ELR (cell line): Measurements from ENCODE around the gene CEP20.
"Not testable (repeated sequence)": the region's sequence is repeated elsewhere in the genome, so short reads cannot be mapped to it uniquely, and the experiment has no call there.

Experiments used
- DNase-seq: peaks from one replicate; pipeline ENCODE4 v3.0.0-alpha.2; 2015; ENCODE audit warnings: low read depth

CEP20 gene, protein sequence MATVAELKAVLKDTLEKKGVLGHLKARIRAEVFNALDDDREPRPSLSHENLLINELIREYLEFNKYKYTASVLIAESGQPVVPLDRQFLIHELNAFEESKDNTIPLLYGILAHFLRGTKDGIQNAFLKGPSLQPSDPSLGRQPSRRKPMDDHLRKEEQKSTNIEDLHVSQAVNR

DNA sequence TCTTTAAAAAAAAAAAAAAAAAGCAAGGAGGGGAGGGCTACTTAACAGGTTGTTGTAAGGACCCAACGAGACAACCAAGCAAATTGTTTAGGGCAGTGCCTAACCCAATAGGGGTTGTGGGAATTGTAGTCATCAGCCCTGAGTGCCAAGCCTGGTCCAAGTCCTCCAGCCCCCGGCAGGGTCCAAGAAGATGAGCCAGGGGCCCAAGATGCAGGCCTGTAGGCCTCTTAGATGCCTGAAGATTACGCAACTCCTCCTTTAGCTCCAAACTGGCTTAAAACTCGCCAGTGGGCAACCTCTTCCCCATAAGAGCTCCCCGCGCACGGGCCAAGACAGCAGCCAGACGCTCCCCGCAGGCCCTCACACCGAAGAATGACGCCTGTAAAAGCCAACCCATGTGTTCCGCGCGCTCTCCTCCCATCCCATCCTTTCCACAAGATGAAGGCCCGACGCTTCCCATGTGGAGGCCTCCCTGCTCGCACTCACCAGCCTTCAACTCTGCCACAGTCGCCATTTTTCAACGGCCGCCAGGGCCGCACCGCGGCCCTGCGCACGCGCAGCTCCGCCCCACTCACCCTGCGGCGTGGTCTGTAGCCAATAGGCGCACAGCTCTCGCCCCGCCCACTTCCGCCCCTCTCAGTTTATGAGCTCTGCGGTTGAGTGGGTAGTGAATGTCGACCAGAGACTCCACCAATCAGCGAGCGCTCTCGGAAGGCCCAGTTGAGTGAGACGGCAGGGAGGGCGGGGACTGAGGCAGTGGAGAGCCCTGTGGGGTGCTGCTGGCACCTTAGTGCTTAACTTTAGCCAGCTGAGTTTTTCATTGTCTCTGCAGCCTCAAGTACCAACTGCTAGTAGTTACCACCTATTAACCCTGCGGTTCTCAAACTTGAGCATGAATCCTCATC lies at the start of gene CEP20:
TSS of gene CEP20 (minus strand) at position 532 of the 905 bp plus-strand sequence. CDS start at position 514, 18 bp downstream.
- DNase-seq = peak; percentile 99

DNA sequence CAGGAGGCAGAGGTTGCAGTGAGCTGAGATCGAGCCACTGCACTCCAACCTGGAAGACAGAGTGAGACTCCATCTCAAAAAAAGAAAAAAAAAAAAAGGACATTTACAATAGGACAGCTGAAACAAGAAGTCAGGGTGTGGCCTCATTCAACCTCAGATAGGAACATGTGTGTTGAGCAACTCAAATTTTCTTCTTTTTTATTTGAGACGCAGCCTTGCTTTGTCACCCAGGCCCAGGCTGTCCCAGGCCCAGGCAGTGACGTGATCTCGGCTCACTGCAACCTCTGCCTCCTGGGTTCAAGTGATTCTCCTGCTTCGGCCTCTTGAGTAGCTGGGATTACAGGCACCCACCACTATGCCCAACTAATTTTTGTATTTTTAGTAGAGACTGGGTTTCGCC lies 48.4 kb upstream of the CEP20 start:
- DNase-seq = not testable (repeated sequence)

DNA sequence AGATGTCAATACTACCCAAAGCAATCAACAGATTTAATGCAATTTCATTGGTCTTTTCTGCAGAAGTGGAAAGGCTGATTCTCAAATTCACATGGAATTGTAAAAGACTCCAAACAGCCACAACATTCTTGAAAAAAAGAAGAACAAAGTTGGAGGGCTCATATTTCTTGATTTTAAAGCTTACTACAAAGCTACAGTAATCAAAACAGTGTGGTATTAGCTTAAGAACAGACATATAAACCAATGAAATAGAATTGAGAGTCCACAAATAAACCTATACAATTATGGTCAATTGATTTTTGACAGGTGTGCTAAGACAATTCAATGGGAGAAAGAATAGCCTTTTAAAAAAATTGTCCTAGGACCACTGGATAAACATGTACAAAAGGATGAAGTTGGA lies 46.6 kb upstream of the CEP20 start:
- no peak for DNase-seq

DNA sequence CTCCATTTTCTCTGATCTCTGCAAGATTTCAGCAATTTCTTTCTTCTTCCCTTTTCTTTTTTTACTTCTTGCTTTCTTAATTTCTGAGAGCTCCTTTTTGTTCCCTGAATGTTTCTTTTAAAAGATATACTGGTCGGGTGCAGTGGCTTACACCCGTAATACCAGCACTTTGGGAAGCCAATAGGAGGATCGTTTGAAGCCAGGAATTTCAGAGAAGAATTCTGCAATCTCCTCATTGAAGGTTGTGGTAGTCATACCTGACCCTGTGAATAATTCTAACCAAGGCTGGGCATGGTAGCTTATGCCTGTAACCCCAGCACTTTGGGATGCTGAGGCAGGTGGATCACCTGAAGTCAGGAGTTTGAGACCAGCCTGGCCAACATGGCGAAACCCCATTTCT lies 45.4 kb upstream of the CEP20 start:
- DNase-seq = no peak

DNA sequence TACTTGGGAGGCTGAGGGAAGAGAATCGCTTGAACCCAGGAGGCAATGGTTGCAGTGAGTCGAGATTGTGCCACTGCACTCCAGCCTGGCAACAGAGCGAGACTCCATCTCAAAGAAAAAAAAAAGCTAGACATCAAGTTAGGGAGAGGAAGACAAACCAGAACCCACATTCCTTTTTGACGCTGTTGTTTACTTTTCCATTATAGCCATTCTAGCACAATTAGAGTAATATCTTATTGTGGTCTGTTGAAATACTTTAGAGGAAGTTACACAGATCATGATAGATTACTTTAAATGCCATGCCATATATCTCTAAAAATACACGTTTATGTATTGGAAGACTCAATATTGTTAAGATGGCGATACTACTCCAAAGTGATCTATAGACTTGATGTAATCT lies 44.5 kb upstream of the CEP20 start:
- DNase-seq = no peak

DNA sequence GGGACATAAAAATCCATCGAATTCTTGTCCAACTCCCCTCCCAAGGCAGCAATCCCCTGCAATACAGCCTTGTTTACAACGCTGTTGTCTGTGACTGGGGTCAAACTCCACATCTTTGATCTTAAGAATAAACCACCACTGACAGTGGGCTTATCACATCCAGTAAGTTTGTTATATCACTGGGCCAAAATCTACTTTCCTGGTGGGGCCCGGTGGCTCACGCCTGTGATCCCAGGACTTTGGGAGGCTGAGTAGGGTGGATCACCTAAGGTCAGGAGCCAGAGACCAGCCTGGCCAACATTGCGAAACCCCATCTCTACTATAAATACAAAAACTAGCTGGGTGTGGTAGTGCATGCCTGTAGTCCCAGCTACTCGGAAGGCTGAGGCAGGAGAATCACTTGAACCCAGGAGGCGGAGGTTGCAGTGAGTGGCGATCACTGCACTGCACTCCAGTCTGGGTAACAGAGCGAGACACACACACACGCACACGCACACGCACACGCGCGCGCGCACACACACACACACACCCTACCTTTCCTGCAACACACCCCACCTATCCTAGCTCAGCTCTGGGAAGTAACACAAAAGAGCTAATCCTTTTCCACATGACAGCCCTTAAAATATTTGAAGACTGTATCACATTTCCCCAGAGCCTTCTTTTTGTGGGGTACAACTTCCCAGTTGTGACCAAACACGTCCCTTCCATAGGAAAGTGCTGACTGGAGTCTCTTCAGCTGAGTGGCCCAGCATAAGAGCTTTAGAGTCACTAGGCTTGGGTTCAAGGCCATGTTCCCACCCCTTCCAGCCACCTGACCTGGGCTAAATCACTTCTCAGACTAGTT lies 40.1 kb upstream of the CEP20 start:
- no peak for DNase-seq

DNA sequence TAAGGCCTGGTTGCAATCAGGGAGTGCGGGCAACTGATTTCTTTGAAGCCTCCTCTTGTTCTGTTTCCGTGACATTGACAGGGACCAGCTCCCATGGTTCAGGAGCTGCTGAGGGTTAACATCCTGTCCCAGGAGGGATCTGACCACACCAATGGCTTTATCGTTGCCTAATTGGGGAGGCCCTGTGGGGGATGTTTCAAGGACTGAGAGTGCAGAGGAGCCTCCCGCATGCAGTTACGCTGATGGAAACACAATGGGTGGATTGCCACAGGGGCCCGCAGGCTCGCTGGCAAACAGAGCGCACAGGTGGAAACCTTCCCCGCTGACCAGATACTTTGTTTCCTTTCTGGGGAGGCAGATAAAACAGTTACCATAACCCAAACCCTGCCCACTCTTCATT lies 37.2 kb upstream of the CEP20 start:
- DNase-seq = no peak

DNA sequence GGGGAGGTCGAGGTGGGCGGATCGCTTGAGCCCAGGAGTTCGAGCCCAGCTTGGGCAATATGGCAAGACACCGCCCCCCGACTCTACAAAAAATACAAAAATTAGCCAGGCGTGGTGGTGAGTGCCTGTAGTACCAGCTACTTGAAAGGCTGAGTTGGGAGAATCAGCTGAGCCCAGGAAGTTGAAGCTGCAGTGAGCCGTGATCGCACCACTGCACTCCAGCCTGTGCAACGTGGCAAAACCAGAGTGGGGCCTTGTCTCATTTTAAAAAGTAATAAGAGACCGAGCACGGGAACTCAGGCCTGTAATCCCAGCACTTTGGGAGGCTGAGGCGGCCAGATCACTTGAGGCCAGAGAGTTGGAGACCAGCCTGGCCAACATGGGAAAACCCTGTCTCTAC lies 36.6 kb upstream of the CEP20 start:
- DNase-seq = no peak

DNA sequence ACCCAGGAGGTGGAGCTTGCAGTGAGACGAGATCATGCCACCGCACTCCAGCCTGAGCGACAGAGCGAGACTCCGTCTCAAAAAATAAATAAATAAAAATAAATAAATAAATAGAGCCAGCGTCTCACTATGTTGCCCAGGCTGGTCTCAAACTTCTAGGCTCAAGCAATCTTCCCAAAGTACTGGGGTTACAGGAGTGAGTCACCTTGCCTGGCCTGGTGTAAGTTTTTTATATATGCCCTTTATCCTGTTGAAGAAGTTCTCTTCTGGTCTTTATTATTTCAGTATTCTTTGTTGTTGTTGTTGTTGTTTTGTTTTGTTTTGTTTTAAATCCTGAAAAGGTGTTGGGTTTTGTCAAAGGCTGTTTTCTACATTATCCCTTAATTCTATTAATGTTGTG lies 30.9 kb upstream of the CEP20 start:
- DNase-seq = peak; percentile 51

DNA sequence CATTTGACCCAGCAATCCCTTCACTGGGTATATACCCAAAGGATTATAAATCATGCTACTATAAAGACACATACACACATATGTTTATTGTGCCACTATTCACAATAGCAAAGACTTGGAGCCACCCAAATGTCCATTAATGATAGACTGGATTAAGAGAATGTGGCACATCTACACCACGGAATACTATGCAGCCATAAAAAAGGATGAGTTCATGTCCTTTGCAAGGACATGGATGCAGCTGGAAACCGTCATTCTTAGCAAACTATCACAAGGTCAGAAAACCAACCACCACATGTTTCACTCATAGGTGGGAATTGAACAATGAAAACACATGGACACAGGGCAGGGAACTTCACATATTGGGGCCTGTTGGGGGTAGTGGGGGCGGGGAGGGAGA lies 29.9 kb upstream of the CEP20 start:
- DNase-seq = not testable (repeated sequence)

DNA sequence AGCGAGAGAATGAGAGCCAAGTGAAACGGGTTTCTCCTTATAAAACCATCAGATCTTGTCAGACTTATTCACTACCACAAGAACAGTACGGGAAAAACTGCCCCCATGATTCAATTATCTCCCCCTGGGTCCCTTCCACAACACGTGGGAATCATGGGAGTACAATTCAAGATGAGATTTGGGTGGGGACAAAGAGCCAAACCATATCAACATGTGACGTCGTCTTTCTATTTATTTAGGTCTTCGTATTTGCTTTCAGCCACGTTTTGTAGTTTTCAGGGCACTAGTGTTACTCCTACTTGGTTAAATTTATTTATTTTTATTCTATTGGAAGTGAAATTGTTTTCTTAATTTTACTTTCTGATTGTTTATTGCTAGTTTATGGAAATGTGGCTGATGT lies 27.9 kb upstream of the CEP20 start:
- no peak for DNase-seq

DNA sequence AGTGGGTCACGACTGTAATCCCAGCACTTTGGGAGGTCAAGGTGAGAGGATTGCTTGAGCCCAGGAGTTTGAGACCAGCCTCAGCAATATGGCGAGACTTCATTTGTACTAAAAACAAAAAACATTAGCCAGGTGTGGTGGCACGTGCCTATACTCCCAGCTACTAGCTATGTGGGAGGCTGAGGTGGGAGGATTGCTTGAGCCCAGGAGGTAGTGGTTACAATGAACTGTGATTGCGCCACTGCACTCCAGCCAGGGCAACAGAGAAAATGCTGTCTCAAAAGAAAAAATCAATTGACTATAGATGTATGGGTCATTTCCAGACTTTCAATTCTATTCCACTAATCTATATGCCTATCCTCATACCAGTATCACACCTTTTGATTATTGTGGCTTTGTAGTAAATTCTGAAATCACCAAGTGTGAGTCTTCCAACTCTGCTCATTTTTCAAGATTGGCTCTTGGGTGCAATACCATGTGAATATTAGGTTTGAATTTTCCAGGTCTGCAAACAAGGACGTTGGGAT lies 27.2 kb upstream of the CEP20 start:
- DNase-seq = no peak

DNA sequence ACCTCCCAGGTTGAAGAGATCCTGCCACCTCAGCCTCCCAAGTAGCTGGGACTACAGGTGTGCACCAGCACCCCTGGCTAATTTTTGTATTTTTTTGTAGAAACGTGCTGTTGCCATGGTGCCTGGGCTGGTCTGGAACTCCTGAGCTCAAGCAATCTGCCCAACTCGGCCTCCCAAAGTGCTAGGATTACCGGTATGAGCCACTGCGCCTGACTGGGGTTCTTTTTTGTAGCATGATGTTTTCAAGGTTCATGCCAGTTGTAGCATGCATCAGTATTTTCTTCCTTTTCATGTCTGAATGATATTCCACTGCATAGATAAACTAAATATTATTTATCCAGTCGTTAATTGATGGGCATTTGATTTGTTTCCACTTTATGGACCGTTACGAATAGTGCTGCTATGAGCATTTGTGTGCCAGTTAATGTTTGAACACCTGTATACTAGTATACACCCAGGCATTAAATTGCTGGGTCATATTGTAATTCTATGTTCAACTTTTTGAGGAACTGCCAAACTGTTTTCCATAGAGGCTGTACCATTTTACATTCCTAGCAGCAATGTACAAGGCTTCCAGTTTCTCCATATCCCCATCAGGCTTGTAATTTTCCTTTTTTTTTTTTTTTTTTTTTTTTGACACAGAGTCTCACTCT lies 24.8 kb upstream of the CEP20 start:
- no peak for DNase-seq

DNA sequence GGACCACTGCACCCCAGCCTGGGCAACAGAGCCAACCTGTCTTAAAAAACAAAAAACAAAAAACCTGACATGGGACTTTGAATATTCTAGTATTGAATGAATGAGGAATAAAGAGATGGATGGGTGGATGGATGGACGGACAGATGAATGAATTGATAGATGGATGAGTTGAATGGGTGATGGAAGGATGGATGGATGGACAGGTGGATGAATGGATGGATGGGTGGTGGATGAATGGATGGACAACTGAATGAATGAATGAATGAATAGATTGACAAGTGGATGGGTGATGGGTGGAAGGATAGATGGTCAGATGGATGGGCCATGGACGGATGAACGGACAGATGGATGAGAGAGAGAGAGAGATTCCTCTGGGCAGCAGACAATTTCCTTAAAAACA lies 22.8 kb upstream of the CEP20 start:
- DNase-seq = no peak

DNA sequence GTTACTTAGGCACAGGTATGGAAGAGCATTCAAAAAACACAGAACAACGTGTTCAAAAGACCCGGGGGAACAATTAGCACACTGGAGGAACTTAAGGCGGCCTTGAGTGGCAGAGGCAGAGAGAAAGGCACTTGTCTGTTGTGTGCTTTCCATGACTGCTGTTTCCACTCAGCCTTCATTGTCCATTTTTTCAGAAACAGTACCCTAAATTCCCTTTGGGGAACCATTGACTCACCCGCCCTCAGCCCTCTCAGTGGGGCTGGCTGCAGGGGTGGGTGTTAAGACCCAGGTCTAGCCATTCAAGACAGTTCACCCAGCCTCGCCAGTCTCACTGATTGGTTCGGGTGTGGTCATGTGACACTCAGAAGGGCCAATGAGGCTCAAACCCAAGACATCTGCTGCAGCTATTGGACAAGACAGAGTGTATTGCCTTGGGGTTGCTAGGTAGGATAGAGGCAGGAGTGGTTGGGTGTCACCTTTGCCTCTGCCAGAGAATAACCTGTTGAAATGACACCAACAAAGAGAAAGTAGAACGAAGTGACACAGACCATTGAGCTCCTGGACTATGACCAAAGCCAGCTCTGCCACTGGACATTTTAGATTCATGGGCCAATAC lies 19.6 kb upstream of the CEP20 start:
- DNase-seq = peak; percentile 60

DNA sequence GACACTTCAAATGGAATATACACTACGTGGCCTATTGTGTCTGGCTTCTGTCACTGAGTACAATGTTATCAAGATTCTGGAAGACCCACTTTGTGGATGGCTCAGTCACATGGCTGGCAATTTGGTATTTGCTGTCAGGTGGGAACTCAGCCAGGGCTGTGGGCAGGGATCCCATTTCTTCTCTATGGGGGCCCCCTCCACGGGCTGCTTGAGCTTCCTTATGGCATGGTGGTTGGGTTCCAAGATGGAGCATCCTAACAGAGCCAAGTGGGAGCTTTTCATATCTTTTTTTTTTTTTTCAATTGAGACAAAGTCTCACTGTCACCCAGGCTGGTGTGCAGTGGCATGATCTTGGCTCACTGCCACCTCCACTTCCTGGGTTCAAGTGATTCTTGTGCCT lies 18.0 kb upstream of the CEP20 start:
- DNase-seq = no peak

DNA sequence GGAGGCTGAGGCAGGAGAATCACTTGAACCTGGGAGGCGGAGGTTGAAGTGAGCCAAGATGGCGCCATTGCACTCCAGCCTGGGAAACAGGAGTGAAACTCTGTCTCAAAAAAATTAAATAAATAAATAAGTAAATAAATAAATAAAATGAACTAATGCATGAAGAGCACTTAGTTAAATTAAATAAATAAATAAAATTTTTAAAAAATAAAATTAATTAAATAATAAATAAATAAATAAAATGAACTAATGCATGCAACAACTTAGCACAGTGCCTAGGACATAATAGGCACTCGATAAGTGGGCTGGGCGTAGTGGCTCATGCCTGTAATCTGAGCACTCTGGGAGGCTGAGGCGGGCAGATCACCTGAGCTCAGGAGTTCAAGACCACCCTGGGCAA lies 15.6 kb upstream of the CEP20 start:
- no peak for DNase-seq

DNA sequence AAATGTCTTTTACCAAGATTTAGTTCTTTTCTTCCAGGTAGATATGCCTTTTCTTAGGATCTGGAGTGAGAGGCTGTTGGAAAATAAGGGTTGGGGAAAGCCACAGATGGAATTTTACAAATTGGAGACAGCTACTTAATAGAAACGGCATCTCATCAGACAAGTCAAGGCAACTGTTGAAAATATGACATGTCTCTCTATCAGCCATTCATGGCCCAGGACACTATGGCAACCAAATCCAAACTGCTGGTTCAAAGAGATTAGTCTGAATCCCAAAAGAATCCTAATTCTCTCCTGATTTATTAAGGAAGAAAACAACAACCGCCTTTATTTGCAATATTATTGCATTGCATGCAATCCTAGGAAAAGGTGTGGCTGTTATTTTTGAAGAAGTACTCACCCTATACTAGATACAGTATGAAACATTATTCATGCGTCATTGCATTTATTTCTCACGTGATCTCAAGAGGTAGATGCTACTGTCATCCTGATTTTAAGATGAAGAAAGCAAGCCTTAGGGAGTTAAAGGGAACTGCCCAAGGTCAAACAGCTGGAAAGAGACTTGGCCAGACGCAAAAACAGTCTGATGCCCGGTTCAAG lies 12.6 kb upstream of the CEP20 start:
- no peak for DNase-seq

DNA sequence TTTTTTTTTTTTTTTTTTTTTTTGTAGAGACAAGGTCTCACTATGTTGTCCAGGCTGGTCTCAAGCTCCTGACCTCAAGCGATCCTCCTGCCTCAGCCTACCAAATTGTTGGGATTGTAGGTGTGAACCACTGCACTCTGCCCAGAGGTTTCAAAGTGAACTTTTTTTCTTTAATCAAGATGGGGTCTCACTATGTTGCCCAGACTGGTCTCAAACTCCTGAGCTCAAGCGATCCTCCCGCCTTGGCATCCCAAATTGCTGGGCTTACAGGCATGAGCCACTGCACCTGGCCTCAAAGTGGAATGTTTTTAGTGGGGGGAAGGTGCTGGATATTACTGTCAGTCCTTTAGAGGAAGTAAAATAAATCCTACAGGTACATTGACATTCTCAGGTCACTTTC lies 12.0 kb upstream of the CEP20 start:
- DNase-seq = no peak

DNA sequence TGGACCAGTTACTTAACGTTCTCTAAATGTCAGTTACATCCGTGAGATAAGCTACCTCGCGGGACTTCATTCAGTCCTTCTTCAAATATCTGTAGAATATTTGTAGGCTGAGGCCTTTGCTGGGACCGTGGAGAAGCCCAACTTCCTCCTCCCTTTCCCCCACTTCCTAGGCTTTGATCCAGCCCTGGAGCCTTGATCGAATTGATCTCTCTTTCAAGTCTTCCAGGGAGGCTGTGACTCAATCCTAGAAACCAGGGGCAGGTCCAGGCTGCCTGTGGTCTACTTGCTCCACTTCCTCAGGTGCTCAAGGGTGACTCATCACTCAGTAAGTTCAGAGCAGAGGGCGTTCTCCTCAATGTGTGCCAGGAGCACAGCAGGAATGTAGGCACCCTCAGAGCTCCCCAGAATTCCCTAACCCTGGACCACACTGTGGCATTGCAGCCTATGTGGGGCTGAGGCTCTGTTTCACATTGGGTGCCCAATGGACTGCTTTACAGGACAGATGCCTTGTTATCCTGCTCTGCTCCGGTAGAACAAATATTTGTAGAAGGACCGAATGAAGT lies 11.2 kb upstream of the CEP20 start:
- peak; percentile 94 for DNase-seq

DNA sequence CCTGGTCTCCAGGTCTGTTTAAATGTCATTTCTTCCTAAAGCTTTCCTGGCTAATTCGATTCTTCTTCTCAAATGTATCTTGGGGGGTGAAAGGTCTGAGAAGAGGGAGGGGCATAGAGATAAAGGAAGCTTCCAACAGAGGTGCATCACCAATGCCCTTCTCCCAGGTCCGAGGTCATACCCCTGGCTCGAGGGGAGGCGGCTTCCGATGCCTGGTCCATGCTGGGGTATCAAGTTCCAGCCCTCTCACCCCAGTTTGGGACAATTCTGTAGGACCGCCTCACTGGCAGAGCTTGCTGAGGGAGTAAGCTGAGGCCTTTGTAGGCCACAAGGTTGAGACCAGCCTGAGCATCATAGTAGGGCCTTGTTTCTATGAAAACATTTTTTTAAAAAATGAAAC lies 10.3 kb upstream of the CEP20 start:
- DNase-seq = no peak
